ENCODE measurements around the gene GRIK1. TPM values are rescaled to one million over a fixed set of nuclear protein-coding genes. Genes with fewer than 3 reads are reported as not detected.

GRIK1 gene
- total RNA-seq, 1 experiment from 2014 or later, result 0.09 TPM

GRCh38 chr21:29613021-29613420 is 326.8 kb downstream of the GRIK1 start:
- H3K9me3 Mint-ChIP-seq, result peaks cover 2% of the 10 kb centered on the region
- POLR2A ChIA-PET, result no interaction called here
- ATAC-seq (no peak), DNase-seq (ENCODE audit: low spot score) (no peak)
- no peak overlapping the region for H3K4me3 Mint-ChIP-seq
- TF ChIP-seq AR (CRISPR knock-in tag; IDR thresholded peaks at IDR 0.05), result no peak
- no peak for TF ChIP-seq SOX15 (CRISPR knock-in tag; IDR thresholded peaks at IDR 0.05)
- no peak for TF ChIP-seq ZNF121 (CRISPR knock-in tag; IDR thresholded peaks at IDR 0.05)
- TF ChIP-seq USF2 (CRISPR knock-in tag; IDR thresholded peaks at IDR 0.05), result no peak
- no peak for TF ChIP-seq OVOL2 (CRISPR knock-in tag; IDR thresholded peaks at IDR 0.05; ENCODE audit: borderline replicate concordance)
- no peak for TF ChIP-seq ZNF423 (CRISPR knock-in tag; IDR thresholded peaks at IDR 0.05)
- no peak for TF ChIP-seq ETV6 (CRISPR knock-in tag; IDR thresholded peaks at IDR 0.05)
- no peak for TF ChIP-seq ZNF263 (CRISPR knock-in tag; IDR thresholded peaks at IDR 0.05; ENCODE audit: low read depth)
- TF ChIP-seq ZNF425 (CRISPR knock-in tag; conservative IDR thresholded peaks at IDR 0.05), result no peak
- TF ChIP-seq MYBL2 (CRISPR knock-in tag; IDR thresholded peaks at IDR 0.05), result no peak
- no peak for TF ChIP-seq TP53 (CRISPR knock-in tag; IDR thresholded peaks at IDR 0.05)
- no peak for TF ChIP-seq ERG (CRISPR knock-in tag; IDR thresholded peaks at IDR 0.05)
- TF ChIP-seq TCF7 (CRISPR knock-in tag; IDR thresholded peaks at IDR 0.05; ENCODE audit: low read depth), result no peak
- TF ChIP-seq RELA (CRISPR knock-in tag; IDR thresholded peaks at IDR 0.05; ENCODE audit: borderline replicate concordance), result no peak
- no peak for TF ChIP-seq IRF2 (CRISPR knock-in tag; IDR thresholded peaks at IDR 0.05; ENCODE audit: borderline replicate concordance, low read depth)
- TF ChIP-seq PREB (CRISPR knock-in tag; IDR thresholded peaks at IDR 0.05; ENCODE audit: borderline replicate concordance), result no peak
- TF ChIP-seq NR2C2 (CRISPR knock-in tag; IDR thresholded peaks at IDR 0.05), result no peak
- no peak for TF ChIP-seq ZNF219 (CRISPR knock-in tag; IDR thresholded peaks at IDR 0.05; ENCODE audit: borderline replicate concordance)
- H3K36me3 Mint-ChIP-seq, result 0 out of 2 replicates have a peak, but pooled peaks cover 1% of the 10 kb centered on the region
- no peaks in the 10 kb centered on the region; the same call in 1 of the 2 replicates for H3K27me3 Mint-ChIP-seq (ENCODE audit: low read depth)
- peaks cover 35% of the 10 kb centered on the region for H3K4me1 Mint-ChIP-seq
- CTCF ChIA-PET, result no interaction called here
- H3K27ac Mint-ChIP-seq, result no peak overlapping the region

GRCh38 chr21:29610779-29611360 is 328.9 kb downstream of the GRIK1 start:
- Mint-ChIP-seq H3K27me3 (ENCODE audit: low read depth) (no peaks in the 10 kb centered on the region; the same call in 1 of the 2 replicates), H3K27ac (no peak overlapping the region), H3K4me1 (peaks cover 13% of the 10 kb centered on the region), H3K9me3 (no peaks in the 10 kb centered on the region), H3K4me3 (no peak overlapping the region), H3K36me3 (no peaks in the 10 kb centered on the region)
- ATAC-seq (no peak), DNase-seq (ENCODE audit: low spot score) (no peak)
- TF ChIP-seq GABPB1 (CRISPR knock-in tag; IDR thresholded peaks at IDR 0.05), result no peak
- TF ChIP-seq ZNF425 (CRISPR knock-in tag; conservative IDR thresholded peaks at IDR 0.05), result no peak
- TF ChIP-seq ZNF219 (CRISPR knock-in tag; IDR thresholded peaks at IDR 0.05; ENCODE audit: borderline replicate concordance), result no peak
- no peak for TF ChIP-seq NFE2L1 (CRISPR knock-in tag; IDR thresholded peaks at IDR 0.05)
- TF ChIP-seq CREM (CRISPR knock-in tag; IDR thresholded peaks at IDR 0.05), result no peak
- TF ChIP-seq SOX15 (CRISPR knock-in tag; IDR thresholded peaks at IDR 0.05), result no peak
- no peak for TF ChIP-seq E2F5 (CRISPR knock-in tag; IDR thresholded peaks at IDR 0.05)
- TF ChIP-seq ZNF121 (CRISPR knock-in tag; IDR thresholded peaks at IDR 0.05), result no peak
- ChIA-PET POLR2A (no interaction called here), CTCF (no interaction called here)
